Stimulated activated CD4-positive, alpha-beta T cell treated with anti-CD3 and anti-CD28 coated beads, Interleukin-1b, Interleukin-23, amount 100 ng/mL, for 4 hours (primary cell): ENCODE measurements around the gene ACY1.

Experiments
- DNase-seq, 2 donors: peaks; one replicate each; pipeline ENCODE4 v3.0.0-alpha.2; 2020; ENCODE audit warnings: low read depth in 2 of 2

The ACY1 gene

GRCh38 chr3:51945926-51946705 is 37.2 kb upstream of the ACY1 start:
- DNase-seq = no peak

DNA sequence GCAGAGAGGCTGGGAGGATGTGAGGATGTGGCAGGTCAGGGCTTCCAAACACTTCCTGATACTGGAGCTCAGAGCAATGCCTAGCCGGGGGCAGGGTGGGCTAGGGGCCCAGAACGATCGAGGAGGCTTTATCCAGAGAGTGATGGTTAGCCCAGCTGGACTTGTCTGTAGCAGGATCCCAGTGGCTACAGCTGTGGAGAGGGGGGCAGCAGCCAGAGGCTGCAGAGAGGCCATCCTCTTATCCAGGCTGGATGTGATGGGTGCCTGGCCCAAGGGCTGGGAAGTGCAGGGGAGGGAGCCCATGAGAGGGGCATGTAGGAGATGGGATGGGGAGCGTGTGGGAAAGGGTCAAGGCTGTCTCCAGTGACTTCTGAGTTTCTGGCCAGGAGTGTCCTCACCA is 36.5 kb upstream of the ACY1 start:
- DNase-seq = no peak

DNA sequence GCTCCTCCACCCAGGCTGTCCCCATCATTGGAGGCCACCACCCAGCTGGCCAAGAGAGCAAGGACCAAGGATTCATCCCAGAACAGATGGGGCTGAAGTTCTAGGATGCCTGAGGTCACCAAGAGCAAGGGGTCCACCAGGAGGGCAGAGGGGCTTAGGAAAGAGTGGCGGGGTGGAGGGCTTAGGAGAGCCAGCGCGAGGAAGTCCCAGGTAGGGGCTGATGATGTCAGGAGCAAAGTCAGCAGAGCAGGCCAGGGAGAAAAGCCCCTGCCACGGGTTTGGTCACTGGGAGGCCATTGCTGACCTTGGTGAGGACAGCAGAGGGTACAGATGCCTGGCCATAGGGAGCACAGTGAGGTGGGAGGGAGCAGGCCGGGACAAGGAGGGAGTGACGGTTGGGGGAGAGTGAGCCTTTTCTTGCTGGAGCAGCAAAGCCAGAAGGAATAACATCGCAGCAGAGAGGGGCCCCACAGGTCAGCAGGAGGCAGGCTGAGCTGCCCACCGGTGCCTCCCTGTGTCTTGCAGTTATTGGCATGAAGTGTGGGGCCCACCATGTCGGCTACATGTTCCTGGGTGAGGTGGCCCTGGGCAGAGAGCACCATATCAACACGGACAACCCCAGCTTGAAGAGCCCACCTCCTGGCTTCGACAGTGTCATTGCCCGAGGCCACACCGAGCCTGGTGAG is 36.0 kb upstream of the ACY1 start:
- DNase-seq = no peak

- DNase-seq = no peak
Observed at GRCh38 chr3:51948016-51948580, 35.2 kb upstream of the ACY1 start.

- DNase-seq = no peak
Observed at GRCh38 chr3:51949121-51949520, 34.2 kb upstream of the ACY1 start.

DNA sequence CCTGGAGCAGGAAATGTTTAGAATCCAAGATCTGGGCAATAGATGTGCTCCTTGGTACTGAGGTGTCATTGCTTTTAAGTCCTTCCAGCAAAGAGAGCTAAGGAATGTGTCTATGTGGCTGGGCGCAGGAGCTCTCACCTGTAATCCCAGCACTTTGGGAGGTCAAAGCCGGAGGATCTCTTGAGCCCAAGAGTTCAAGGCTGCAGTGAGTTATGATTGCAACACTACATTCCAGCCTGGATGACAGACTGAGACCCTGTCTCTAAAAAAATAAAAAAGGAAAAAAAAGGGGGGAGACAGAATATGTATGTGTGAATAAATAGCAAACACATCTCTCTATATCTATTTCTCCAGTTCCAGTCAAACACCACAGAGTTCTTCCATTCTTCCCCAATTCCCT is 32.4 kb upstream of the ACY1 start:
- DNase-seq = no peak

DNA sequence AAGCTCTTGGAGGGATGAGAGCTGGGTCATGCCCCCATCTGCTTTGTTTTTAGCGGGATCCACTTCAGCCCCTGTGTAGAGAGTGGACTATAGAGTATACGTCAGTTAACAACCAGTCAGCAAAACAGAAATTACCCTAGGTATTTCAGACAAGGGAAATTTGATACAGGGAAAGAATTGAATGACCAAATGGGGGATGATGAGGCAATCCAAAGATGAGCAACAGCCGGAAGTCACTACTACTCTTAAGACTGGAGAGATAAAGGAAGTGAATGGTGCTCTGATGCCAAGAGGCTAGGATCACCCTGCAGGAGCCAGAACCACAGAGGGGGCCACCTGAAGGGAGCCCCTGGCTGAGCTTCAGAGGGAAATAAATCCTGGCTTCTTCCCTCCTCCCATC is 29.9 kb upstream of the ACY1 start:
- no peak for DNase-seq

DNA sequence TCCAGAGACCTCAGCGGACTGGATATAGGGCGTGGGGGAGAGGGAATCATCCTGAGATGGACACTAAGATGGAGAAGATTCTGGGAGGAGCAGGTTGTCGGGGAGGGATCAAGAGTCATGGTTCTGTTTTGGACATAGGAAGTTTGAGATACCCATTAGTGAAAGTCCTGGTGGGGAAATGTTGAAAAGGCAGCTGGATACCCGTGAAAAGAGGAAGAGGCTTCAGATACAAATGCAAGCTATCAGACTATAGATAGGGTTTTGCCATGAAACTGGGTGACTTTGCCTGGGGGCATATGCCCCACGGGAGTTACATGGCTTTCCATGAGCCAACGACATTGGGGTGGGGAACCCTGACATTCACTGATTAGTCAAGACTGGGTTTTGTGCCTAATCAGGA is 29.2 kb upstream of the ACY1 start:
- DNase-seq = no peak

DNA sequence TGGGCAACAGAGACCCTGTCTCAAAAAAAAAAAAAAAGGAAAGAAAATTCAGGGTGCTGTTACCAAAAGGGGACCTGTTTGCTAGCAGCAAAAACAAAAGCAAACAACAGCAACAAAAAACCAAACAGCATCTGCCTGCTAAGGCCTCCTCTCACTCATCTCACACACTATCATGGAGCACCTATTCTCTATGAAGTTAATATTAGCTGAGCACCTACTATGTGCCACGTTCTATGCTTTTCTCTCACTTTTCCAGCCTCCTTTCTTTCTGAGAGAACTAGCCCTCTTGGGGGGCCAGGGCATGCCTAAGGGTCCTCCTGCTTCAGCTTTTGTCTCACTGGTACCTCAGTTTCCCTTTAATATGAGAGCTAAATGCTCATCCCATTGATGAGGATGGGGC is 28.6 kb upstream of the ACY1 start:
- no peak for DNase-seq

GRCh38 chr3:51955175-51955892 is 28.0 kb upstream of the ACY1 start, which contains the start of gene GPR62:
GPR62 (plus strand) TSS chr3:51955381; CDS start chr3:51955653, 272 bp downstream.
- no peak for DNase-seq

GRCh38 chr3:51955893-51956770 is 27.2 kb upstream of the ACY1 start:
- DNase-seq = peak in 1 of 2 donors; percentile 31

GRCh38 chr3:51957520-51958205 is 25.7 kb upstream of the ACY1 start:
- DNase-seq = no peak

DNA sequence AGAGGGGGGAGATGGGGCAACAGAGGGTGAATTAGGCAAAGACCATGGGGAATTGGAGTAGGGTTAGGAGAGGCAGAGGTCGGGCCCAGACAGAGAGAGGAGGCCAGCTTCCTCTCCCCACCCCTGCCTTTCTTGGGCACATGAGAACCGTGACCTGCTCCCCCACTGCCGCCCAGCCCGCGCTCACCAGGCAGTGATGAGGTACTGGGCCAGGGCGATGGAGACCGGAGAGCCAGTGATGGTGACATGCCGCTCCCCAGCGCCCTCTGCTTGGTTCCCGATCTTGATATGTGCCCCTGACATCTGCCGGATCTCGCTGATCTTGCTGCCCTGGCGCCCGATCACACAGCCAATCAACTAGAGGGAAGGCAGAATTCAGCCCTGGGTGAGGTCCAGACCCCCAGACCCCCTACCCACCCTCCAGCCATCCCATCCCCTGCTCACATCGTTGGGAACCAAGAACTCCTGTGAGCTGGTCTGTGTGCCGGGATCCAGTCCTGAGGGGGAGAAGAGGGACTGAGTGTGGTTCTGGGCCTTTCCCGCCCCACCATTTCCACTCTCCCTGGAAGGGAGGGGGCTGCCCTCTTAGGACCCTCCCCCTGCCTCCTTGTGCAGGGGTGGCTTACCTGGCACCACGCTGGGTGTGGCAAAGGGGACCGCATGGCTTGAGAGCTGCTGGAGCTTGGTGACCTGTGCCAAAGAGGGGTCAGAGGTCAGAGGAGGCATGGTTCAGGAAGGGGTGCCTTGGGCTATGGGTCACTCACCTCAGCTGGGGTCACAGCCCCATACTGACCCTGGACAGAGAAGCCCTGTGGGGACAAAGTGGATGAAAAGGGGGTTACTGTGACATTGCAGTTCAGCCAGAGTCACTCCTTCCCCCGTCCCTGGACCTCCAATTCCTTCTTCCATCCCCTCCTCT is 24.5 kb upstream of the ACY1 start:
- DNase-seq = no peak

GRCh38 chr3:51959651-51960050 is 23.7 kb upstream of the ACY1 start:
- no peak for DNase-seq

DNA sequence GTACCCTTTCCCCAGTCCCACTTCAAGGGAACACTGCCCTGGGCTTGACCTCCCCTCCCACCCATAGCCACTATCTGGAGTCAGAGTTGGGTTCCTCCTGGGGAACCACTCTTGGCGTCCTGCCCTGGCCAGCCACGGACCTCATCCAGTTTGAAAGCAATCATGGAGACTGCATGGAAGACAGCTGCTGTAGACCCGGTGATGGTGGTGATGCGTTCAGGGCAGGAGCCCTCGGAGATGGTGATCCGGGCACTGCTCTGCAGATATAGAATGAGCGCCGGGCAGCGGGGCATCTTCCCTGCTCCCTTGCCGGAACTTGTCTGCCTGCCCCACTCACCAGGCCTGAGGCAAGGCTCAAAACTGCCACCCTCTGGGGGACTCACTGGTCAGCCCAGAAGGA is 22.9 kb upstream of the ACY1 start:
- DNase-seq = no peak

- no peak for DNase-seq
Observed at GRCh38 chr3:51961011-51961410, 22.3 kb upstream of the ACY1 start.

- no peak for DNase-seq
Observed at GRCh38 chr3:51961602-51962569, 21.4 kb upstream of the ACY1 start.

GRCh38 chr3:51962854-51963530 is 20.3 kb upstream of the ACY1 start:
- DNase-seq = no peak
